Mucosa of descending colon (tissue), 3 donors: ENCODE data around the gene ZNF627. TPM values are rescaled to one million over a fixed set of nuclear protein-coding genes. Genes with fewer than 3 reads are reported as not detected.
"Not testable (repeated sequence)": the region's sequence is repeated elsewhere in the genome, so short reads cannot be mapped to it uniquely, and the experiment has no call there.

Experiments
- ATAC-seq: fragments of 200-7000 bp; cut with Tn5 transposase; one replicate; pipeline ENCODE4 v1.9.1; 2020; ENCODE audit warnings: mild to moderate bottlenecking, moderate library complexity
- DNase-seq, 3 donors: peaks; one replicate each; pipeline ENCODE4 v3.0.0-alpha.2; 2020
- H3K36me3 ChIP-seq: fragments of 200-600 bp; one replicate; pipeline ENCODE4 v1.8.0; 2021; ENCODE audit warnings: low read depth, mild to moderate bottlenecking
- H3K4me1 ChIP-seq: fragments of 200-600 bp; one replicate; pipeline ENCODE4 v1.8.0; 2021; ENCODE audit warnings: low read depth, mild to moderate bottlenecking
- H3K4me3 ChIP-seq: fragments of 200-600 bp; one replicate; pipeline ENCODE4 v1.8.0; 2021; ENCODE audit warnings: mild to moderate bottlenecking
- H3K9me3 ChIP-seq: fragments of 200-600 bp; one replicate; pipeline ENCODE4 v1.8.0; 2021; ENCODE audit warnings: mild to moderate bottlenecking
- intact Hi-C, 2 donors: fragments of 100-400 bp; cut with DNase I in 1 of 2; cut with micrococcal nuclease in 1 of 2; formaldehyde crosslinking; loops; one replicate each; pipeline versions ENCODE4 v1.11.0 to v1.11.1; 2022; cut with DNase I, micrococcal nuclease
- total RNA-seq, 3 donors: library from RNA; stranded (reverse); fragmentation: NEBNext Ultra II Directional in 2 of 3; extraction: Animal tissue kit (Norgen Biotek cat#: 25700) in 2 of 3; gene quantifications; one replicate each; pipeline versions ENCODE4 v1.2.1 to v1.2.4, GENCODE V29; 2021 to 2023
- TF ChIP-seq, protein P1 (sequence below): fragments of 200-600 bp; IDR thresholded peaks from one replicate; pipeline ENCODE4 v1.8.0; 2022; ENCODE audit warnings: antibody characterized with exemption, mild to moderate bottlenecking
- donor health status: DM: no; HTN: no; CAD: no; lungs with moderate emphysema.
- donor health status: DM: no; HTN: no; CAD: no.
- donor health status: DM: no; HTN: yes; CAD: no.

Gene ZNF627
- total RNA-seq, 3 donors from 2014 or later, result 8.7 to 10.9 (median 10.5) TPM

DNA sequence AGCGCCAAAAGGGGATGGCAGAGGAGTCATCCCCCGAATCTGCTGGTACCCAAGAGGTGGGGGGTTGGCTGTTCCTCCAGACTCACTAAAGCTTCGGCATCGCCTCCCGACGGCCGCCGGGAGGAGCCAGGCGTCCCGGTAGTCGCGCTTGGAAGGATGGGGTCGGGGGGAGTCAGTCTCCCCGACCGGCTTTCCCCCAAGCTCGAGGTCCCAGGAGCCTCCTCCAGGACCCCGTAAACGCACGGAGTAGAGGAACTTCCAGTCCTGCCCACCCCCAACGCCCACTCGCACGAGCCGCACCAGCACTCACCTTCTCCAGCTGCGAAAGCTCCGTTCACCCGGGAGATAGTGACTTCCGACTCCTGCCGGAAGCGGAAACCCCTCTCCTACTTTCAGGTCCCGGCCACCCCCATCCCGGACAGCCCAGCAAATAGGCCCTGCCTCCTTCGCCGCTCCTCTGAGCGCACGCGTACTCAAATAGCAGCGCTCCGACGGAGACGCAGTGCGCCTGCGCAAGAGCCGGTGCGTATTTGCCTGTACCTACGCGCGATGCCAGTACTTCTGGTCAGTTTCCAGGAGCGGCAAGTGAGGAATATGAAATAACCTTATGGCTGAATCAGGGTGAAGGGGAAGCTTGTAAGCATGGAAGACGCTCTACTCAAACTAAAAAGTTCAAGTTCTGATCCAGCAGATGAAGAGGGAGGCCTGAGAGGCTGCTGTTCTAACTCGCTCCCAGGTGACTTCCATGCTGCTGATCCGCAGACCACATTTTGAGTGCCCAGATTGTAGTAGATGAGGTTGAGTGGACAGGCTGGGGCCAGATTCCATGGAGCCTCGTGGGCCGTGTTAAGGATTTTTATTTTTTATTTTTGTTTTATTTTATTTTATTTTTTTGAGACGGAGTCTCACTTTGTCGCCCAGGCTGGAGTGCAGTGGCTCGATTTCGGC lies 38.1 kb upstream of the ZNF627 start, which contains the start of gene ELOF1:
TSS of gene ELOF1 (minus strand) at position 350 of the 948 bp plus-strand sequence. CDS start 4,883 bp downstream, outside the sequence.
- intact Hi-C loops, result no loop called here
- TF ChIP-seq, protein P1, sequence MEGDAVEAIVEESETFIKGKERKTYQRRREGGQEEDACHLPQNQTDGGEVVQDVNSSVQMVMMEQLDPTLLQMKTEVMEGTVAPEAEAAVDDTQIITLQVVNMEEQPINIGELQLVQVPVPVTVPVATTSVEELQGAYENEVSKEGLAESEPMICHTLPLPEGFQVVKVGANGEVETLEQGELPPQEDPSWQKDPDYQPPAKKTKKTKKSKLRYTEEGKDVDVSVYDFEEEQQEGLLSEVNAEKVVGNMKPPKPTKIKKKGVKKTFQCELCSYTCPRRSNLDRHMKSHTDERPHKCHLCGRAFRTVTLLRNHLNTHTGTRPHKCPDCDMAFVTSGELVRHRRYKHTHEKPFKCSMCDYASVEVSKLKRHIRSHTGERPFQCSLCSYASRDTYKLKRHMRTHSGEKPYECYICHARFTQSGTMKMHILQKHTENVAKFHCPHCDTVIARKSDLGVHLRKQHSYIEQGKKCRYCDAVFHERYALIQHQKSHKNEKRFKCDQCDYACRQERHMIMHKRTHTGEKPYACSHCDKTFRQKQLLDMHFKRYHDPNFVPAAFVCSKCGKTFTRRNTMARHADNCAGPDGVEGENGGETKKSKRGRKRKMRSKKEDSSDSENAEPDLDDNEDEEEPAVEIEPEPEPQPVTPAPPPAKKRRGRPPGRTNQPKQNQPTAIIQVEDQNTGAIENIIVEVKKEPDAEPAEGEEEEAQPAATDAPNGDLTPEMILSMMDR, result no peak
- ATAC-seq (peak; percentile 99), DNase-seq (peak; percentile 97 to 99 (median 98))
- no peaks in the 10 kb centered on the region for H3K9me3 ChIP-seq
- H3K36me3 ChIP-seq, result no peaks in the 10 kb centered on the region
- peaks cover 11% of the 10 kb centered on the region for H3K4me1 ChIP-seq
- H3K4me3 ChIP-seq, result peak within 1 kb of the TSS; percentile 74

DNA sequence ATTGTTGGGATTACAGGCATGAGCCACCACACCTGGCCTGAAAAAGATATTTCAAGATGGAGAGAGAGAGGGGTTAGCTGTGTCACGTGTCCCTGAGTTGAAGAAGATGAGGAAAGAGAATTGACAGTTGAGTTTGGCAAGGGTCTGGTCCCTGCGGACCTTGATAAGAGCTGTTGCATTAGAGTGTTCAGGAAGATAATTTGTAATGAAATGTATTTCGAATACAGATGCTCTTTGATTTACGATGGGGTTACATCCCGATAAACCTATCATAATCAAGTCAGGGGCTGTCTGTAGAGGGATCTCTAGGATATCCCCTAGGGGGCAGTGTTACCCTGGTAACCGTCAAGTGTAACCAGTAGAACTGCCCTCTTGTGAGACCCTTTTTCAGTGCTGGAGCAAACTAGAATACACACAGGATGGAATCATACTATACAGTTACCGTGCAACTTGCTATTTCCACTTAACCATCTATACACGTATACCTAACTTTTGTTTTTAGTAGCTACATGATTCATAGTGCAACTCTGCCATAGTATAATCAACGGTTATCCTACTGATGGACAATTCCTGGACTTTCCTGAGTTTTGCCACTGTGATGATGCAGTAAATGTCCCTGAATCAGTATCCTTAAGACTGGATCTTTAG lies 36.8 kb upstream of the ZNF627 start:
- no peaks in the 10 kb centered on the region for H3K9me3 ChIP-seq
- DNase-seq (peak in 1 of 3 donors; percentile 67), ATAC-seq (peak; percentile 50)
- TF ChIP-seq, protein P1, result peak; percentile 18
- no peak overlapping the region for H3K4me3 ChIP-seq
- intact Hi-C loops, result no loop called here
- H3K4me1 ChIP-seq, result peaks cover 11% of the 10 kb centered on the region
- H3K36me3 ChIP-seq, result no peaks in the 10 kb centered on the region

DNA sequence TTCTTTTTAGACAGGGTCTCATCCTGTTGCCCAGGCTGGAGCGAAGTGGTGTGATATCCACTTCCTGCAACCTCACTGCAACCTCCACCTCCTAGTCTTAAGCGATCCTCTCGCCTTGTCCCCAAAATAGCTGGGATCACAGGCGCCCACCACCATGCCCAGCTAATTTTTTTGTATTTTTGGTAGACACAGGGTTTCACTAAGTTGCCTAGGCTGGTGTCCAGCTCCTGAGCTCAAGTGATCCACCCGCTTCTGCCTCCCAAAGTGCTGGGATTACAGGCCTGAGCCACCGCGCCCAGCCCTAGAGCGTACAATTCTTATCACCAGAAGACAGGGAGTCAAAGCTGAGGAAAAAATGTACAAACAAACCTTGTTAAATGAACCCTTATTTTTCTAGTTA lies 33.8 kb upstream of the ZNF627 start:
- Histone ChIP-seq H3K9me3 (no peaks in the 10 kb centered on the region), H3K4me3 (no peak overlapping the region), H3K4me1 (peaks cover 3% of the 10 kb centered on the region), H3K36me3 (no peaks in the 10 kb centered on the region)
- DNase-seq (no peak), ATAC-seq (no peak)
- intact Hi-C loops, result no loop called here
- TF ChIP-seq, protein P1, result no peak

DNA sequence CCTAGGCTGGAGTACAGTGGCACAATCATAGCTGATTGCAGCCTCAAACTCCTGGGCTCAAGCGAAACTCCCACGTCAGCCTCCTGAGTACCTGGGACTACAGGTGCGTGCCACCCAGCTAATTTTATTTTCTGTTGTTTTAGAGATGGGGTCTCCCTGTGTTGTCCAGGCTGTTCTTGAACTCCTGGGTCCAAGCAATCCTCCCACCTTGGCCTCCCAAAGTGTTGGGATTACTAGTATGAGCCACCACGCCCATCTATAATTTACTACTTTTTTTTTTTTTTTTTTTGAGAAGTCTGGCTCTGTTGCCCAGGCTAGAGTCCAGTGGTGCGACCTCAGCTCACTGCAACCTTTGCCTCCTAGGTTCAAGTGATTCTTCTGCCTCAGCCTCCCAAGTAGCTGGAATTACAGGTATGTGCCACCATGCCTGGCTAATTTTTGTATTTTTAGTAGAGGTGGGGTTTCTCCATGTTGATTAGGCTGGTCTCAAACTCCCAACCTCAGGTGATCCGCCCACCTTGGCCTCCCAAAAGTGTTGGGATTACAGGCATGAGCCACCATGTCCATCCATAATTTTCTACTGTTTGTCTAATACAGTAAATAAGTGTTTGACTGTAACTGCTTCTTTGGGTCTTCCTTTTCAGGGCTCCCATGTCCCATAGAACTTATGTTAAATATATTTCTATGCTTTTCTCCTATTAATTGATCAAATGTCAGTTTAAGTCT lies 33.0 kb upstream of the ZNF627 start:
- ATAC-seq, H3K4me3 ChIP-seq, DNase-seq, H3K4me1 ChIP-seq, H3K9me3 ChIP-seq, intact Hi-C loops, H3K36me3 ChIP-seq: not testable (repeated sequence)

DNA sequence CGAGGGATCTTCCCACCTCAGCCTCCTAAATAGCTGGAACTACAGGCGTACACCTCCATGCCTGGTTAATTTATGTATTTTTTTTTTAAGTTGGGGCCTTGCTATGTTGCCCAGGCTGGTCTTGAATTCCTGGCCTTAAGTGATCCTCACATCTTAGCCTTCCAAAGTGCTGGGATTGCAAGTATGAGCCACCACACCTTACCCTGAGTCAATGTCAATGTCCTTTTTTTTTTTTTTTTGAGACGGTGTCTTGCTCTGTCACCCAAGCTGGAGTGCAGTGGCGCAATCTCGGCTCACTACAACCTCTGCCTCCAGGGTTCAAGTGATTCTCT lies 31.7 kb upstream of the ZNF627 start:
- ATAC-seq, H3K36me3 ChIP-seq, H3K4me3 ChIP-seq, H3K4me1 ChIP-seq, intact Hi-C loops, H3K9me3 ChIP-seq, DNase-seq: not testable (repeated sequence)

DNA sequence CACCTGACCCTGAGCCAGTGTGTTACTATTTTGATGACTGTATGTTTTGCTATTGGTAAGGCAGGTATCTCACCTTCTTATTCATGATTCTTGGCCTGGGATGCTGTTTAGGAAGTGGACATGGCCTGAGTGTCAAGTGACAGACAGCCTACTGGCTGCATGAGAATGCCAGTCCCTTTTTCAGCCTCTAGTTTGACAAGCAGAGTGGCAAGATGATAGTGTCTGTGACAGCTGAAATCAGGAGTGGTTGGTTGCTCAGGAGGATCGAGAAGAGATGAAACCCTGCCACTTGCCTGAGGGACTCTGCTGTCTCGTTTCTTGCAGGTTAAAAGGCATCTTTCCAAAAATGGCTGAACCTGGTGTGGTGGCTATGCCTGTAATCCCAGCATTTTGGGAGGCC lies 31.1 kb upstream of the ZNF627 start:
- no peak overlapping the region for H3K4me3 ChIP-seq
- H3K4me1 ChIP-seq, result no peaks in the 10 kb centered on the region
- no peak for DNase-seq
- intact Hi-C loops, result no loop called here
- no peaks in the 10 kb centered on the region for H3K36me3 ChIP-seq
- no peak for ATAC-seq
- no peaks in the 10 kb centered on the region for H3K9me3 ChIP-seq
- TF ChIP-seq, protein P1, result no peak
